WERI-Rb-1 (cell line): ENCODE measurements around the gene EGFR.

Experiments used
- DNase-seq: peaks from one replicate; pipeline ENCODE4 v3.0.0-alpha.2; 2020
- H3K27ac ChIP-seq: fragments of 250-450 bp; sonication (Bioruptor Pico); 2 replicates; pipeline ENCODE4 v1.5.1; 2020; ENCODE audit warnings: mild to moderate bottlenecking, moderate library complexity
- H3K27me3 ChIP-seq: fragments of 250-450 bp; sonication (Bioruptor Pico); 2 replicates; pipeline ENCODE4 v1.5.1; 2021; ENCODE audit warnings: mild to moderate bottlenecking, low read depth, moderate library complexity; ENCODE audit not compliant: insufficient read depth, severe bottlenecking
- H3K36me3 ChIP-seq: fragments of 250-450 bp; sonication (Bioruptor Pico); 2 replicates; pipeline ENCODE4 v1.5.1; 2020; ENCODE audit warnings: mild to moderate bottlenecking, moderate library complexity
- H3K4me3 ChIP-seq: 2 replicates; pipeline ENCODE4 v1.5.1; 2011; ENCODE audit warnings: low read depth, mild to moderate bottlenecking, control low read depth, low read length
- H3K9me3 ChIP-seq: fragments of 250-450 bp; sonication (Bioruptor Pico); 2 replicates; pipeline ENCODE4 v1.5.1; 2021; ENCODE audit warnings: mild to moderate bottlenecking, moderate library complexity; ENCODE audit not compliant: severe bottlenecking
- TF ChIP-seq, protein P1 (sequence below): IDR thresholded peaks from 2 replicates; pipeline ENCODE4 v1.5.1; 2011; ENCODE audit warnings: low read depth, mild to moderate bottlenecking, control low read depth, inconsistent platforms, low read length

Gene EGFR

DNA sequence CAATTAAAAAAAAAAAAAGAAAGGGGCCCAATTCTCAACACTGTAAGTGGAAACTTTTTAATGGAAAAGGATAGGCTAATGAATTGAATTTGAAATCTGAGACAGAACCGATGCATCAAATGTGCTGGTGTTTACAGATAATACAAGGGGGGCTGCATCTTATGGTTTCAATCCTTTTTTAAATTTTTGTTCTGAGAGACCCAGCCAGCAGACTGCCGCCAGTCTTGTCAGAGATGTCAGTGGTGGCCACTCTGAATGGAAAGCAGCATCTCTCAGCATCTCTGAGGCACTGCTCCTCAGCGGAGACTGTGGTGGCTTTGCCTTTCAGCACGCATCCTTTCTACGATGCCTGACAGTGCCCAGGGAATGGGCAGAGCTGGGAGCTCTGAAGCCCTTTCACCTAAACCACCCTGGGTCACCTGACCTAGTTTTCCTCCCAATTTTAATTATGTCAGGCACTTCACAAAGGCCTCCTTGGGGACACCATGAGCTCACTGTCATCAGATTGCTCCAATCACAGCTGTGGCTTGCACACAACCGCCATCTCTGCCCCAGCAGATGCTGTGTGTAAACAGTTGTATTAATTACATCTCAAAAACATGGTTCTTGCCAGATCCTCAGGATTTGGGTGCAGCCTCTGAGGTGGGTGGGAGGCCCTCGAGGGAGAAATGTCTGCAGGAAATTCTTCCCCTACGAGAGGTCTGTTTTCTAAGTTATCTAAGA lies 81.2 kb downstream of the EGFR start:
- Histone ChIP-seq H3K36me3 (no peaks in the 10 kb centered on the region), H3K9me3 (no peaks in the 10 kb centered on the region), H3K4me3 (no peak overlapping the region), H3K27me3 (peaks cover 8% of the 10 kb centered on the region), H3K27ac (no peak overlapping the region)
- DNase-seq = no peak
- TF ChIP-seq, protein P1, sequence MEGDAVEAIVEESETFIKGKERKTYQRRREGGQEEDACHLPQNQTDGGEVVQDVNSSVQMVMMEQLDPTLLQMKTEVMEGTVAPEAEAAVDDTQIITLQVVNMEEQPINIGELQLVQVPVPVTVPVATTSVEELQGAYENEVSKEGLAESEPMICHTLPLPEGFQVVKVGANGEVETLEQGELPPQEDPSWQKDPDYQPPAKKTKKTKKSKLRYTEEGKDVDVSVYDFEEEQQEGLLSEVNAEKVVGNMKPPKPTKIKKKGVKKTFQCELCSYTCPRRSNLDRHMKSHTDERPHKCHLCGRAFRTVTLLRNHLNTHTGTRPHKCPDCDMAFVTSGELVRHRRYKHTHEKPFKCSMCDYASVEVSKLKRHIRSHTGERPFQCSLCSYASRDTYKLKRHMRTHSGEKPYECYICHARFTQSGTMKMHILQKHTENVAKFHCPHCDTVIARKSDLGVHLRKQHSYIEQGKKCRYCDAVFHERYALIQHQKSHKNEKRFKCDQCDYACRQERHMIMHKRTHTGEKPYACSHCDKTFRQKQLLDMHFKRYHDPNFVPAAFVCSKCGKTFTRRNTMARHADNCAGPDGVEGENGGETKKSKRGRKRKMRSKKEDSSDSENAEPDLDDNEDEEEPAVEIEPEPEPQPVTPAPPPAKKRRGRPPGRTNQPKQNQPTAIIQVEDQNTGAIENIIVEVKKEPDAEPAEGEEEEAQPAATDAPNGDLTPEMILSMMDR = no peak

DNA sequence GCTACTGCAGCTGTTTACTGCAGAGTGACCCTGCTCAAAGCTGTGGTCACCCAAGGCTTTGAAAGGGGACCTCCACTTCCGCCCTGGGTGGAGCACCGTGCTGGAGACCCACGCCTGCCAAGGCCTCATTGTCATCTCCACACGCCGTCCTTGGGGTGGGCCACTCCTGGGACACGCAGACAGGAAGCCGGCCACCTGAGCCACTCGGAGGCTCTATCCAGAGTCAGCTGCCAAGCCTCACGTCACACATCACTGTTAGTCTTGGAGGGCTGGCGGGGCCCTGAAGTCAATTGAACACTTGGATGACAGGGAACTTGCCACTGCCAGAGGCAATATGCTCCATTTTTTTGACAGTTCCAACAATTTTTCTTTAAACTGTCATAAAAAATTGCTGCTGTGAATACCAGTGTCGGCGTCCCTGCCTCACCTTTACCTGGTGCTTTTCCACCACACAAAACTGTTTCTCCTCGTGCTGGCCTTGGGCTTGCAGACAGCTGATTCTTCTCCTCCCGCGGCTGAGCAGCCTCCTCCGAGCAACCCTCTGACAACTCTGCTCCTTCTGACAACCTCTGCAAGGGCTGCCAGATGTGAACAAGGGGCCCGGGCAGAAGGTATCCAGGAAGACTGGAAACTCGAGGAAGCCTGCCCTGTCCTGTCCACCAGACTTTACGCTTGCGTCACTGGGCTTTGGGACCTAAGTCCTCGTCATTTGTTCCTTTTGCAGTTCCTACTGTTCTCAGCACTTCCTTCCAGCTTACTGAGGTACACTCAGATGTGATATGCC lies 81.9 kb downstream of the EGFR start:
- no peak overlapping the region for H3K27ac ChIP-seq
- no peak overlapping the region for H3K4me3 ChIP-seq

DNA sequence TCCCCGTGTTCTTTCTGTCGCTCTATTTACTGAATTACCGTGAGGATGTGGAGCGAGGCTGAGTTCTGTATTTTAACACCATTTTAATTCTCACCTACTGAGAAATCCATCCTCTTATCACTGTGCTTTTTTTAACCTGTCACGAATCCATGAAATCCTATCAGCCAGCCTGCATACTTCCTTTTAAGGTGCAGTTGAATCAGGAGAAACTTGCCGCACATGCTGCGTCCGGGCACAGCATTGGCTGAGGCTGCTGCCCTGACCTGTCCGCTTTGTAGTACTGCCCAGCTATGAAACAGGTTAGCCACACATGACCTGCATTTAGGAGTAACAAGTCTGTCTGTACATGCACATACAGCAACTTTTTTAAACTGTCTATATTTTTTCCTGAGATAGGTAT lies 82.5 kb downstream of the EGFR start:
- Histone ChIP-seq H3K36me3 (no peaks in the 10 kb centered on the region), H3K27ac (no peak overlapping the region), H3K4me3 (no peak overlapping the region), H3K9me3 (no peaks in the 10 kb centered on the region), H3K27me3 (peaks cover 10% of the 10 kb centered on the region)
- TF ChIP-seq, protein P1 = no peak
- no peak for DNase-seq

More for the DNA sequence above, 81.9 kb downstream of the EGFR start:
- TF ChIP-seq, protein P1 = no peak
- no peak for DNase-seq
- Histone ChIP-seq H3K27me3 (peaks cover 10% of the 10 kb centered on the region), H3K36me3 (no peaks in the 10 kb centered on the region), H3K9me3 (no peaks in the 10 kb centered on the region)

DNA sequence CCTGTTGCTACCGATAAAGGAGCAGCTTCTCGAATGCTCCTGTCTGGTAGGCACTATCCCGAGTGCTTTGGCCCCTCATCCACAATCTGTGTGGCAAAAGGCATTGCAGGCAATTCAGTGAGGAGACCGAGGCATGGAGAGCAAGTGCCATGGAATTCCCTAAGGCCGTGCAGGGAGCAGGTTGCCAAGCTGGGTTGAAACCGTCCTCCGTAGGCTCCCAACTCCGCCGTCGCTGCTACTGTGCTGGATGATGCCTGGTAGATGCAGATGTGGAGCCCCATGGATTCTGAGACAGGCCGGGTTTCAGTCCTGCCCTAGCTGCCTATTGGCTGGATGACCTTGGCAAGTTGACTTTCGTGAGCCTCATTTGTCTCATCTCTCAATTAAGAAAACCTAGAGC lies 85.3 kb downstream of the EGFR start:
- Histone ChIP-seq H3K36me3 (no peaks in the 10 kb centered on the region), H3K27ac (no peak overlapping the region), H3K27me3 (peaks cover 16% of the 10 kb centered on the region), H3K9me3 (no peaks in the 10 kb centered on the region), H3K4me3 (no peak overlapping the region)
- DNase-seq = no peak
- TF ChIP-seq, protein P1 = no peak

DNA sequence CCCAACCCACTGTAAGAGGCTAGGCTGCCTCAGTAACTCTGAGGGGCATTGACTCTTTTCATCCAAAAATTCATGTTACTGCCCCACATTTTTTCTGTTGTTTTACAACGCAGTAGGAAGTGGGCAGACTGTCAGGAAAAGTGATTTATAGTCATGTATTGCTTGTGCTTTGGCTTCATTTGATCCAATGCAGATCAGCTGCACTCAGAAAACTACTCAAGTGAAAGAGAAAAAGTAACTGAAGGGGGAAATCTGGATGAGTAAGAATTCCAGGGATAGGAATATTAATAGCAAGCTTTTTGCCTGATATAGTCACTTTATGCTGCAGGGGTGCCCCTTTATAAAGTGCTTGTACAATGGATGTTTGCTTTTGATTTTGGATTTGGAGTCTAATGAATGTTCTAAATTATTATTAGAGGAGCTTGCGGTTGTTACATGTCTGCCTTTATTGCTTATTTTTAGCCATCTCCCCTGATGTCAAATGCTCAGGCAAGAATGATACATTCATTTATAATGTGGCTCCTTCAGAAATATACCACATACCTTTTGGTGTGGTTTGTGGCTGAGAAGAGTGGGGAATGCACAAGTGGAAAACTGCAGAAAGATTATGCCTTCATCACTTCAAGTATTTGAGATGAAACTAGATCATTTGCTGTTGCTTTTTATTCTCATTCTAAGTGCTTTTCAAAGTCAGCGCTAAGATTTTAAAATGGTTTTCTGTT lies 86.1 kb downstream of the EGFR start:
- Histone ChIP-seq H3K9me3 (no peaks in the 10 kb centered on the region), H3K36me3 (no peaks in the 10 kb centered on the region), H3K27ac (no peak overlapping the region), H3K4me3 (no peak overlapping the region), H3K27me3 (peaks cover 15% of the 10 kb centered on the region)
- DNase-seq = no peak
- TF ChIP-seq, protein P1 = no peak
